Right ventricle myocardium superior (tissue), 1 donor: Measurements from ENCODE around the gene CGNL1. TPM values are rescaled to one million over a fixed set of nuclear protein-coding genes. Genes with fewer than 3 reads are reported as not detected.

ENCODE experiments used
- ATAC-seq: fragments of 200-7000 bp; cut with Tn5 transposase; one replicate; pipeline ENCODE4 v1.9.1; 2020; ENCODE audit warnings: mild to moderate bottlenecking; ENCODE audit not compliant: poor library complexity
- DNase-seq: peaks from one replicate; pipeline ENCODE4 v3.0.0-alpha.2; 2020
- intact Hi-C: fragments of 100-400 bp; cut with DNase I; formaldehyde crosslinking; loops from one replicate; pipeline ENCODE4 v1.11.2; 2022
- long read RNA-seq: library from polyadenylated mRNA; unstranded; transcript quantifications from one replicate; pipeline ENCODE4 v2.0.0, GENCODE V29; 2021
- total RNA-seq: library from RNA; stranded (reverse); fragmentation: NEBNext Ultra II Directional; extraction: Animal tissue kit (Norgen Biotek cat#: 25700); gene quantifications from one replicate; pipeline ENCODE4 v1.2.1, GENCODE V29; 2021
- donor health status: DM: no; HTN: yes; CAD: no; lungs with severe emphysema.

The CGNL1 gene, protein sequence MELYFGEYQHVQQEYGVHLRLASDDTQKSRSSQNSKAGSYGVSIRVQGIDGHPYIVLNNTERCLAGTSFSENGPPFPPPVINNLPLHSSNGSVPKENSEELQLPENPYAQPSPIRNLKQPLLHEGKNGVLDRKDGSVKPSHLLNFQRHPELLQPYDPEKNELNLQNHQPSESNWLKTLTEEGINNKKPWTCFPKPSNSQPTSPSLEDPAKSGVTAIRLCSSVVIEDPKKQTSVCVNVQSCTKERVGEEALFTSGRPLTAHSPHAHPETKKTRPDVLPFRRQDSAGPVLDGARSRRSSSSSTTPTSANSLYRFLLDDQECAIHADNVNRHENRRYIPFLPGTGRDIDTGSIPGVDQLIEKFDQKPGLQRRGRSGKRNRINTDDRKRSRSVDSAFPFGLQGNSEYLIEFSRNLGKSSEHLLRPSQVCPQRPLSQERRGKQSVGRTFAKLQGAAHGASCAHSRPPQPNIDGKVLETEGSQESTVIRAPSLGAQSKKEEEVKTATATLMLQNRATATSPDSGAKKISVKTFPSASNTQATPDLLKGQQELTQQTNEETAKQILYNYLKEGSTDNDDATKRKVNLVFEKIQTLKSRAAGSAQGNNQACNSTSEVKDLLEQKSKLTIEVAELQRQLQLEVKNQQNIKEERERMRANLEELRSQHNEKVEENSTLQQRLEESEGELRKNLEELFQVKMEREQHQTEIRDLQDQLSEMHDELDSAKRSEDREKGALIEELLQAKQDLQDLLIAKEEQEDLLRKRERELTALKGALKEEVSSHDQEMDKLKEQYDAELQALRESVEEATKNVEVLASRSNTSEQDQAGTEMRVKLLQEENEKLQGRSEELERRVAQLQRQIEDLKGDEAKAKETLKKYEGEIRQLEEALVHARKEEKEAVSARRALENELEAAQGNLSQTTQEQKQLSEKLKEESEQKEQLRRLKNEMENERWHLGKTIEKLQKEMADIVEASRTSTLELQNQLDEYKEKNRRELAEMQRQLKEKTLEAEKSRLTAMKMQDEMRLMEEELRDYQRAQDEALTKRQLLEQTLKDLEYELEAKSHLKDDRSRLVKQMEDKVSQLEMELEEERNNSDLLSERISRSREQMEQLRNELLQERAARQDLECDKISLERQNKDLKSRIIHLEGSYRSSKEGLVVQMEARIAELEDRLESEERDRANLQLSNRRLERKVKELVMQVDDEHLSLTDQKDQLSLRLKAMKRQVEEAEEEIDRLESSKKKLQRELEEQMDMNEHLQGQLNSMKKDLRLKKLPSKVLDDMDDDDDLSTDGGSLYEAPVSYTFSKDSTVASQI
- total RNA-seq = 11.2 TPM
- long read RNA-seq, partial matches to known transcripts = 0 of 4 reads
- long read RNA-seq, other reads (novel, unspliced or antisense) = 4 of 4 reads

DNA sequence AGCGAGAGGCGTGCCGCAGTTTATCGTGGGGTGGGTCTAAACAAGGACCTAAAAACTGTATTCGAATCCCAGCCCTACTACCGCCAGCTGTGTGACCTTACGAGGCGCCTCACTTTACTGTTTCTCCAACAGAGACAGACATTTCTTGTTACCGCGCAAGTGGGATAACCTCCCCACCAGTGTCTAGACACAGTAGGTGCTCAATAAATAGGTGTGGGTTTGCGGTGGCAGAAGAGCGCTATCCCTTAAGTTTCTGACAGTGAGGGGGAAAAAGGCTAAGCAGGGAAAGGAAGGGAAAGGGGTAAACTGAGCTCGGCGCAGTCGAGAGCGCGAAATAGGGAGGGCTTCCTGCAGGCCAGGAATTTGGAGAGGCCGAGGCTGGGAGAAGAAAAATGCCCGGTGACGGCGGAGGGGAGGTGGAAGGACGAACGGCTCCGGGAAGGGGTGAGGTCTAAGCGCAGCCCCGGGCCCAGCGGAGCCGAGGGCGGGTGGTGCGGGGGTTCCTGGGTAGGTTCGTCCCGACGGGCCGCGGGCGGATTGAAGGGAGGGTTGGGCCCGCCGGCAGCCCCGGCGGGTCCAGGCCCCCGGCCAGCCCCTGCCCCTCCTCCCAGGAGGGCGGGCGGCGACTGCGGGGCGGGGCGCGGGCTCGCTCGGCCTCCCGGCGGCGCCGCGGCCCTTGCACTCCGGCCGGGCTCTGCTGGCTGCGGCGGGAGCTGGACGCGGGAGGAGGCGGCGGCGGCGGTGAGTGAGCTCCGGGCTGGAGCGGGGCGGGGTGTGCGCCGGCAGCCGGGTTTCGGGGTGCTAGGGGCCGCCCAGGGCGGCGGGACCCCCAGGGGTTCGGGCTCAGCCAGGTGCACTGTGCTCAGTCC, at the start of gene CGNL1:
Gene CGNL1, plus strand, starts transcription at position 679 of the 869 bp plus-strand sequence. CDS start 61,495 bp downstream, outside the sequence.
- intact Hi-C loops = no loop called here
- peak; percentile 63 for DNase-seq
- ATAC-seq = peak; percentile 93

DNA sequence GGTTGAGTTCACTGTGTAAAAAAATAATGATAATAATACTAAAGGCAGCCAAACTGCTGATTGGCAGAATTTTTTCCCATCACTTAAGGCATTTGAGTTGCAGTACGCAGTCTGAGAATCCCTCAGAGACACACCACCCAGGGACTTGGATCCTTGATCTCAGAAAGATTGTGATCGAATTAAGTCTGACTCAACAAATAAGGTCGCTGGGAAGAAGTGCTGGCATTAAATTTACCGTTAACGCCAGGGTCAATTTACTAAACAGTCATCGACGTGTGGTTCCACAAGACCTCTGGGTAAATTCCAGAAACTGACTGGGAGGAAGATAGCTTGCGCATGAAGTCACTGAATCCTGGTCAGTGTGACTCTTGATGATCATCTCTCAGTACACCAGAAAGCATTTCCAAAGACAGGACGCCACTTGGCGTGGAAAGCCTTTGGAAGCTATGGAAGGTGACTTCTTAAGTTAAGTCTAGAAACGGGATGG, 48.3 kb upstream of the CGNL1 start:
- intact Hi-C loops = no loop called here
- no peak for DNase-seq
- ATAC-seq = peak; percentile 50

DNA sequence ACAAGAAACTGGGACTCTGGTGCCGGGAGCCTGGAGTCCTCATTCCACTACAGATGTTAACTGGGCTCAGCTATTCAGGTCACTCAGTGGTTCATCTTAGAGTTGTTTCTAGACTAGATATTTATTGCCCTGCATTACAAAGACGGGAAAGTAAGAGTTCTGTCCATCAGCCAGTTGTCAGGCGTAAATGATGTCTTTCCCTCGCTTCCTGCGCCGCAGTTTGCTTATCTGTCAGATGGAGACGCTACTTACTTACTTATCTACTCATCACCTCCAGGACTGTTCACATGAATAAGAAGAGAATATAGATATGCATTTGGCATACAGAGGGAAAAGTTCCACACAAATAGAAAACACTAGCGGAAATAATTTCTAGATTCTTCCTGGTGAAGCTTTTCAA, 47.8 kb upstream of the CGNL1 start:
- DNase-seq (no peak), ATAC-seq (no peak)
- intact Hi-C loops = no loop called here

DNA sequence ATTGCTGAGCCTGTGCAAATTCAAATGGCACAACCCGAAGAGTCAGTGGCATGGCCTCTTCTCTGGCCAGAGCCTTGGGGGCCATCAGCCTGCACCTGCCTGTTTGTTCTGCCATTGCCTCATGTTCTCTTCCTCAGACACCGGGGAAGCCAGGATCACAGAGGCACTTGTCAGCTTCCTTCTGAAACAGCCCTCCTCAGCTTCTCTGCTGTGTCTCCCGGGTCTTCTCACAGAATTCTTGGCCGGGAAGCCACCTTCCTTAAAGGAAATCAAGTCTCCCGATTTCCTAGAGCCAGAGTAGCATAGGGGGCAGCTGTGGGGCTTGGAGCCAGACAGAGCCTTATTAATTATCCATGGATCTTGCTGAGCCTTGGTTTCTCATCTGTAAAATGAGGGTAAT, 47.4 kb upstream of the CGNL1 start:
- intact Hi-C loops = no loop called here
- DNase-seq = no peak

DNA sequence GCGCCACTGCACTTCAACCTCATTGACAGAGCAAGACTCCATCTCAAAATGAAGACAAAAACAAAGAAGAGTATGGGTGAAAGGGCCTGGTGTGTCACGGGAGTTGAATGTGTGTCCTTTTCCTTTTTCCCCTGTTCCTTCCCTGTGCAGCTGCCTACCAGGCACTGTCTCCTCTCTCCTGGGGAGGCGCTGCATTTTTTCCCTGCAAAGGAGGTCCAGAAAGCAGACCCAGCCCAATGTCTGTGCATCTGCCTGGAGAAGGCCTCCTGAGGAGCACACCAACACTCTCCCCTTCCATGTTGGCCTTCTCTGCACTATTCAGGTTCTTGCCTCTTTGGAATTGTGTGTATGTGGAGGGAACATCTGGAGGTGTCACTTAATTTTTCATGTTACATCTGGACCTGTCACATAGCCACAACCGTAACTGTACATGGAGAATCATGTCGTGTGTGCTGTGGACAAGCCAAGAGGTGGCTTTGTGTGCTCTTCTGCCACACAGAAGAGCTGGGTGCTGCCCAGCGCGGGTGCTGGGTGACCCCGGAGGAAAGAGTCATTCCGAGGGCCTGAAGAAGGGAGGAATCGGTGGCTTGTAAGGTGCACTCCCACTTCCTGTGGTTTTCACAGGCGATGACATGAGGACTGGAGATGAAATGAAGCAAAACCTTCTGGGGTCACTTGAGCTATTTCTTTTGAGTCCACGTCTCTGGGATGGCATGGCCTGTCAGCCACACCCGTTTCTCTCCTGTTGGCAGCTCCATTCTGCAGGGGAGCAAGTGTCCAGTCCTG, 46.5 kb upstream of the CGNL1 start:
- ATAC-seq = no peak
- intact Hi-C loops = no loop called here

More for the DNA sequence above, 47.4 kb upstream of the CGNL1 start:
- ATAC-seq = no peak

DNA sequence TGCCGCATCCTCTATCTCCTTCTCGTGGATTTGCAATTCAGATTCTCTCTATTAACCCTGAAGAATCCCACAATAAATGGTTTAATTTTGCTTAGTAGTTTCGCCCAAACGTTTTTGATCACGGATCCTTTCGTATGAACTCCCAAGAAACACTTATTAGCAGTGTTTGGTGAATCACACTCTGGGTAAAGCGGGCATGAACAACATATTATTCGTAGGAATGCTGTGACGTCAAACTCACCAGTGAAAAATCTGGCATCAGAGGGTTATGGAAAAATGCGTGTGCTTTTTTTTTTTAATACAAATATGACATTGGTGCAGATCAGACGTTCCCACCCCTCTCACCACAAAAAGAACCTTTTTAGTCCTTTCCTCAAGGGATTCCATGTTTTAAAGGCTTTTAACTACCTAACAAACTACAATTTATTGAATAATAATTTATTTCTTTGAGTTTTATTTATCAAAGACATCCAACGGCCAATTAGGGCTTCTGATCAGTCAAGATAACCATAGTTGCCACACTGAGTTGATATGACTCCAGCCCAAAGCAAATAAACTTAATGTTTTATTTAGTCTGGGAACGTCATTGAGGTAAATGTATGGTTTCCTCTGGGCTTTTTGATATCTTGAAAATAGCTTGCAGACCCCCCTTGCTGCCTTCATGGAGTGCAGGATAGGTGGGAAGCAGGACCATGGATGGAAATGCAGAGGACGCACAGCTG, 45.5 kb upstream of the CGNL1 start:
- intact Hi-C loops = no loop called here
- no peak for DNase-seq
- ATAC-seq = no peak

More for the DNA sequence above, 46.5 kb upstream of the CGNL1 start:
- no peak for DNase-seq

DNA sequence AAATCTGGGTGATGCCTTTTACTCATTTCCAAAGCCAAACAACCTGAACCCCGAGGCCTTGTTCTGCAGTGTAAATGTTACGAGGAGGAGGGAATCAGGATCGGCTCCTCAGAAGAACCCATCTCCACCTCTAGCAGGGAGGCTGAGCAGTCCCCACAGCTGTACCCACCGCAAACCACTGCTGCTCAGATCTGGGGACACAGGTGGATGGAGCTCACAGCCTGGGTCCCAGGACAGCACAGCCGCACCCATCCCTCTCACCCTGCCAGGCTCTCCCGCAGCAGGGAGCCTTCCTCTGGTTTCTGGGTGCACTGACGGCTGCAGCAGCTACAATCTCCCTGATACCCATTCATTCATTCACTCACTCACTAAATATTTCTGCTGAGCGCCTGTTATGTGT, 44.0 kb upstream of the CGNL1 start:
- intact Hi-C loops = no loop called here
- no peak for DNase-seq
- ATAC-seq = no peak

DNA sequence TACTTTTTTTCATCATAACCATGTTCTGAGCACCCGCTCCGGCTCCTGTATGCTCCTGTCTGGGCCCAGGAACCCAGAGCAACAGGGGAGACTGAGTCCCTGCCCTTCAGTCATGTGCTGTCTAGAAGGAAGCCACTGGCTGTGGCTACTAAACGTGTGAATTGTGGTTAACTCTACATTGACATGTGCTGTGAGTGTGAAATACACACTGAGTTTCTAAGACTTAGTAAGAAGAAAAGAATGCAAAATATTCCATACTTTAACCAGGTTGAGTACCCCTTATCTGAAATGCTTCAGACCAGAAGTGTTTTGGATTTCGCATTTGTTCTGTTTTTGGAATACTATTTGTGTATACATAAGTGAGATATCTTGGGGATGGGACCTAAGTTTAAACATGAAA, 42.8 kb upstream of the CGNL1 start:
- DNase-seq (no peak), ATAC-seq (no peak)
- intact Hi-C loops = no loop called here

DNA sequence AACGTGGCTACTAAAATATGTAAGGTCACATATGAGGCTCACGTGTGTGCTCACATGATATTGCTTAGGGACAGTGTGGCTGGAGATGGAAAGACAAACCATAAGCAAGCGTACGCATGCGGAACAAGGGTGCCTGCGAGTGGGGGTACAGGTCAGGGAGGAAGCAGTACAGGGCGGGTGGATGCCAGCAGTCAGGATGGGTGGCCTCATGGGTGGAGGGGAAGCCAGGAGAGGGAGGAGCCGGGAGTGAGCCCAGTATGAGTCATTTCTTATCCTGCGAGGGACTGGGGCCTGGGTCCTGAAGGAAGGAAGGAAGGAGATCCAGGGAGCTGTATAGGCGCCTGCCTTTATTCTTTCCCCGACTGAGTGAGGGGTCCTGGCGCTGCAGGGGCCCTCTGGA, 42.0 kb upstream of the CGNL1 start:
- DNase-seq (no peak), ATAC-seq (no peak)
- intact Hi-C loops = no loop called here

DNA sequence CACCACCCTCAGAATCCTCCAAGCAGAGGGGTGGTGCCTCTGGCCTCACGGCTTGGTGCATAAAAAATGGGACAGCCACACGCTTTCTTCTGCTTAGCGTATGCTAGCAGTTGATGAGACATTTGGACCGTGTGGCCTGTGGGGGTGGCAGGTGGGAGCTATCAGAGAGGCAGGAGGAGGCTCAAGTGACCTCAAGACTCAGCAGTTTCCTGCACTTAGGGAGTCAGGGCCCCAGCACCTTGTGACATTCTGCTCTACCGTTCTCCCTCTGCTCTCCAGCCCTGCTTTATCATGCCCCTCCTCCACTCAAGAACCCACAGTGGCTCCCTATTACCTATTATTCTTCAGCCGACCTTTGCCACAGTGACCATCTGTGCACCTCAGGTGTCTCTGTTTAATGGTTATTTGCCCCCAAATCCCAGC, 41.0 kb upstream of the CGNL1 start:
- intact Hi-C loops = no loop called here
- DNase-seq (no peak), ATAC-seq (no peak)

DNA sequence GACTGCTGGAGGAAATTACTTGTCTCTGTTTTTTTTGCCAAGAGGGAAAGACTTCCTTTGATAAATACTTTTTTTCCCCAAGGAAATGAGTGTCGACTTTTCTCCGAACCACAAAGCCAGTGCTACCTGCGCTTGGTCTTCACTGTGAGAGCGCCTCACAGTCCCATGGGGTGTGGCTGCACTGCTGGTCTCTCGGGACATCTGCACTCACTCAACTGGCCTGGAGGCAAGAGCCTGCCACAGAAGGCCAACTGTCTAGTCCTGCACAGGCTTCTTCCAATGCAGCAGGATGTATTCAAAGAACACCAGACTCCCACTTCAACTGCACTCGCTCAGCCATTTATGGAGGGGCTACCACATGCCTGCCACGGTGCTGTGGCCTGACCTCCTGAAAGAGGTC, 40.6 kb upstream of the CGNL1 start:
- ATAC-seq (no peak), DNase-seq (no peak)
- intact Hi-C loops = no loop called here

DNA sequence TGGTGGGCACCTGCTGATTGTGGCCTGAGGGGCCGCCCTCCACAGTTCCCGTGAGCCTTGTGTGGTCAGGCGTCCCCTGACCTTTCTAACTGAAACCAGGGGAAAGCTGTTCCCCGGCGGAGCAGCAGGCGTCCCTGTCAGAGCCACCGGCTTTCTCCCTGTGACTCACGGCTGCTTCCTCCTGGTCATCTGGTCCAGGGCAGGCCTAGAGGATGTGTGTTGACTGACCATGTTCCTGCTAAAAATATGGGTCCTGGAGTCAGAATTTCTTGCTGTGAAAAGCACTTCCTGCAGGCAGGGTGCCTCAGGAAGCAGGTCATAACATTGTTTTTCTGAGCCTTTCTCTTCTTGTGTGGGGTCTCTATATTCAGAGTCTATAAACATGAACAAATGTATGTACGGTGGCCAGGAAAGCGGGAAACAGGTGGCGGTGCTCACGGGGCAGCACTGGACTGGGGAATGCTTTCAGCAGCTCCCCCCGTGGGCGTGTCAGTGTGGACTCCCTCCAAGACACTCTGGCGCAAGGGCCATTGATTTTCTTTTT, 38.4 kb upstream of the CGNL1 start:
- peak; percentile 79 for DNase-seq
- ATAC-seq = peak; percentile 64
- intact Hi-C loops = no loop called here

DNA sequence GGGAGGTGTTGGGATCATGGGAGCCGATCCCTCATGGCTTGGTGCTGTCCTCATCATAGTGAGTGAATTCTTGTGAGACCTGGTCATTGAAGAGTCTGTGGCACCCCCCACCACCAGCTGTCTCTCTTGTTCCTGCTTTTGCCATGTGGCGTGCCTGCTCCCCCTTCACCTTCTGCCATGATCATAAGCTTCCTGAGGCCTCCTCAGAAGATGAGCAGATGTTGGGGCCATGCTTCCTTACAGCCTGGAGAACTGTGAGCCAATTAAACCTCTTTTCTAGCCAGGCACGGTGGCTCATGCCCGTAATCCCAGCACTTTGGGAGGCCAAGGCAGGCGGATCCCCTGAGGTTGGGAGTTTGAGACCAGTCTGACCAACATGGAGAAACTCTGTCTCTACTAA, 37.0 kb upstream of the CGNL1 start:
- ATAC-seq (no peak), DNase-seq (no peak)
- intact Hi-C loops = loop anchor here (1.0 kb wide), 1 partner anchor 186 kb away; no protein-coding TSS in a partner anchor

DNA sequence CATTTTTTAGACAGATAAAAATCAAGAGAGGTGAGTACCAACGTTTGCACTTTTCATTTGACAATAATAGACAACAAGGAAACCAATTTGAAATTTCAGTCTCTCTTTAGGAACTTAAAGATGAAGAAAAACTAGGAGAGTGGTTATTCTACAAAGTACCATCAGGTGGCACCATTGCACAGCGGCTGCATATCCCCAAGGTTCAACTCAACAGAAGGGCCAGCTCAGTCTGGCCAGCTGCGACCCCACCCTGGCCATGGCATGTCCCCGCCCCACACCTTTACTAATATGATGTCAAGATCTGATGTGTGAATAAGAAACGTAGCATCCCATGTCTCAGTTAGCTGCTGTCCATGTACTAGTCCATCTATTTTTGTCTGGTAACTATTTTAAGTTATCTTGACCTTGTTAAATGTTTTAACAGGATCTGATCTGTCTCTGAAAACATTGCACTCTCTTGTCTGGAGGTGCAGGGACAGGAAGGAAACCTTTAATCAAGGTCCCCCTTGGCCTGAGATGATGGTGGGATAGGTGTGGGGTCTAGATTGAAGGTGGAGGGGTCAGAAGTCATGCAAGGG, 35.5 kb upstream of the CGNL1 start:
- ATAC-seq (peak; percentile 75), DNase-seq (peak; percentile 55)
- intact Hi-C loops = no loop called here

DNA sequence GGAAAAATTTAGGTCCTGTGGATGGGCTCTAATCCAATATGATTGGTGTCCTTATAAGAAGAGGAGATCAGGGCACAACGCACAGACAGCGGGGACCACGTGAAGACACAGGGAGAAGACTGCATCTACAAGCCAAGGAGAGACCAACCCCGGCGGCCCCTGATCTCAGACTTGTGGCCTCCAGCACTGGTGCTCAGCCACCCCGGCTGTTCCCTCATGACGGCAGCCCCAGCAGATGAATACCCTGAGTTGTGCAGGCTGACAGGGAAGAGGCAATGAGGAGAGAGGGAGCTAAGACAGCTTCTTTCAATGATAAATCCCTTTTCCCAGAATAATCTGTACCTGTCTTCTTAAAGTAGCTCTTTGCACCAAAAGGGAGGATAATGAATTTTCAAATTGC, 33.3 kb upstream of the CGNL1 start:
- DNase-seq (no peak), ATAC-seq (no peak)
- intact Hi-C loops = no loop called here

DNA sequence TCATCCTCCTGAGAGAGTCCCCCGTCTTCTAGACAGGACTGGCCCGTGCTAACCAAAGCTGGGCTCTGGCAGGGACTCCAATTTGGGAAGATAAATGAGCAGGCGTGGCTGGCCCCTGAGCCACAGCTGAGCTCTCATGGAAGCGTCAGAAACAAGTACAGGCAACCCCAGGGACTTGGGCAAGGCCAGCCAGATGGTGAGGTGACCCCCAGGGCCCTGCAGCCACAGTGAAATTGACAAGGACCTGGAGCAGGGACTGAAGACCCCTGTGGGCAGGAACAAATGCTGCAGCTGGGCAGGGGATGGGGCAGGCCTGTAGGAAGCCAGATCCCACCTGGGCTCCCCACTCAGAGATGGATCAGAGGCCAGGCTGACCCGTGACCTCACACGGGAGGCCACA, 32.8 kb upstream of the CGNL1 start:
- ATAC-seq (no peak), DNase-seq (no peak)
- intact Hi-C loops = no loop called here
